Endometrium (tissue), 2 donors: Measurements from ENCODE around the gene CCDC179.

Source experiments
- FAIRE-seq: peaks from 2 replicates; lab custom pipeline; 2012; peaks lifted over from hg19 to GRCh38; lab: Jason Lieb, UNC
- donor health status: control.
- donor health status: control.

The CCDC179 gene

GRCh38 chr11:22807855-22808570, 52.3 kb downstream of the CCDC179 start:
- FAIRE-seq = no peak

- FAIRE-seq = no peak
Measured at GRCh38 chr11:22807391-22807790, 52.9 kb downstream of the CCDC179 start.

GRCh38 chr11:22802861-22803260, 57.4 kb downstream of the CCDC179 start:
- FAIRE-seq = no peak

GRCh38 chr11:22800482-22800881, 59.8 kb downstream of the CCDC179 start:
- no peak for FAIRE-seq

GRCh38 chr11:22798901-22799300, 61.4 kb downstream of the CCDC179 start:
- no peak for FAIRE-seq

- no peak for FAIRE-seq
Measured at GRCh38 chr11:22797047-22797446, 63.2 kb downstream of the CCDC179 start.
